ENCODE measurements around the gene CORO2B.

DNA sequence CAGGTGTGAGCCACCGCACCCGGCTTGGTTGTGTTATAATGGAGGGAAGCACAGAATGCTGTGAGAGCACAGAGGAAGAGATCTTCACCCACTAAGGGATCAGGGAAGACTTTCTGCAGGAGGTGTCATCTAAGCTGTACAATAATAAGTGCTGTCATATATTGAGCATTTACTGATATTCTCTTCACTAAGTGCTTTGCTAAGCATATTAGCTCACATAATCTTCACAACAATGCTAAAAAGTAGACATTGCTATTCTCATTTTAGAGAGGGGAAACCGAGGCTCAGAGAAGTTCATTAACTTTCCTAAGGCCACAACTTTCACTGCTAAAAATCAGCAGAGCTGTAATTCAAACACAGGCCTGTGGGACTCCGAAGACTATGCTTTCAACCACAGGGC lies 115.3 kb downstream of the CORO2B start:
- TF ChIP-seq CSDC2 (CRISPR knock-in tag; IDR thresholded peaks at IDR 0.05) (no peak), ZFP30 (CRISPR knock-in tag; IDR thresholded peaks at IDR 0.05) (no peak), ZC3H10 (CRISPR knock-in tag; IDR thresholded peaks at IDR 0.05) (no peak), ZNF565 (CRISPR knock-in tag; conservative IDR thresholded peaks at IDR 0.05; ENCODE audit: low read depth) (no peak)

All from SK-N-SH treated with all-trans-retinoic acid at 6 μM for 48 hours (cell line).